Keratinocyte (primary cell): ENCODE measurements around the gene HAAO. TPM values are rescaled to one million over a fixed set of nuclear protein-coding genes. Genes with fewer than 3 reads are reported as not detected.

ENCODE experiments used
- DNase-seq: peaks from one replicate; pipeline ENCODE4 v3.0.0-alpha.2; 2011; ENCODE audit warnings: low read depth, missing footprints, low spot score
- FAIRE-seq: peaks from 2 replicates; lab custom pipeline; 2011; peaks lifted over from hg19 to GRCh38; lab: Jason Lieb, UNC
- H2AFZ ChIP-seq: 2 replicates; pipeline ENCODE4 v1.6.0; 2012; ENCODE audit warnings: low read length, control low read depth, inconsistent platforms; ENCODE audit not compliant: control insufficient read depth
- H3K27ac ChIP-seq: 2 replicates; pipeline ENCODE4 v1.5.1; 2011; ENCODE audit warnings: low read length; ENCODE audit not compliant: control insufficient read depth, insufficient read depth
- H3K27me3 ChIP-seq: 3 replicates; pipeline ENCODE4 v1.6.0; 2011; ENCODE audit warnings: low read length; ENCODE audit not compliant: control insufficient read depth, insufficient read depth; ENCODE audit errors: extremely low read depth
- H3K36me3 ChIP-seq, 2 experiments: 2 replicates in 1 of 2; 3 replicates in 1 of 2; pipeline ENCODE4 v1.5.1; 2011; ENCODE audit warnings: low read length in 2 of 2, mild to moderate bottlenecking in 1 of 2; ENCODE audit not compliant: control insufficient read depth in 2 of 2, insufficient read depth in 2 of 2; ENCODE audit errors: extremely low read depth in 1 of 2
- H3K4me1 ChIP-seq: 3 replicates; pipeline ENCODE4 v1.5.1; 2011; ENCODE audit warnings: low read length; ENCODE audit not compliant: control insufficient read depth, insufficient read depth; ENCODE audit errors: extremely low read depth
- H3K4me2 ChIP-seq: 3 replicates; pipeline ENCODE4 v1.6.0; 2011; ENCODE audit warnings: low read depth, low read length; ENCODE audit not compliant: control insufficient read depth, insufficient read depth; ENCODE audit errors: extremely low read depth
- H3K4me3 ChIP-seq, 3 experiments: fragments of 200-600 bp in 1 of 3; sonication (generic) in 1 of 3; 2 replicates in 2 of 3; 3 replicates in 1 of 3; pipeline ENCODE4 v1.5.1; 2011 to 2016; ENCODE audit warnings: low read length in 3 of 3, mild to moderate bottlenecking in 3 of 3, control low read depth in 2 of 3, inconsistent platforms in 1 of 3, low read depth in 1 of 3, mixed read lengths in 1 of 3, mixed run types in 1 of 3, moderate library complexity in 1 of 3; ENCODE audit not compliant: control insufficient read depth in 2 of 3, insufficient read depth in 2 of 3; ENCODE audit errors: extremely low read depth in 1 of 3
- H3K79me2 ChIP-seq: 2 replicates; pipeline ENCODE4 v1.6.0; 2012; ENCODE audit warnings: low read length; ENCODE audit not compliant: control insufficient read depth, insufficient read depth
- H3K9ac ChIP-seq: 3 replicates; pipeline ENCODE4 v1.6.0; 2011; ENCODE audit warnings: low read length; ENCODE audit not compliant: control insufficient read depth, insufficient read depth; ENCODE audit errors: extremely low read depth
- H3K9me1 ChIP-seq: 3 replicates; pipeline ENCODE4 v1.6.0; 2011; ENCODE audit warnings: low read length; ENCODE audit not compliant: control insufficient read depth, insufficient read depth; ENCODE audit errors: extremely low read depth
- H3K9me3 ChIP-seq: 2 replicates; pipeline ENCODE4 v1.5.1; 2012; ENCODE audit warnings: low read depth, low read length; ENCODE audit not compliant: control insufficient read depth
- H4K20me1 ChIP-seq: 3 replicates; pipeline ENCODE4 v1.6.0; 2011; ENCODE audit warnings: low read length; ENCODE audit not compliant: control insufficient read depth, insufficient read depth; ENCODE audit errors: extremely low read depth
- CTCF ChIP-seq, 3 experiments: IDR thresholded peaks in 1 of 3; conservative IDR thresholded peaks in 1 of 3; optimal IDR thresholded peaks in 1 of 3; 2 replicates in 2 of 3; 3 replicates in 1 of 3; pipeline versions ENCODE3 to v1.5.1; 2011; ENCODE audit warnings: low read length in 3 of 3, mild to moderate bottlenecking in 3 of 3, moderate library complexity in 2 of 3, control low read depth in 1 of 3, inconsistent platforms in 1 of 3; ENCODE audit not compliant: insufficient read depth in 2 of 3; ENCODE audit errors: extremely low read depth in 1 of 3
- EZH2 ChIP-seq: IDR thresholded peaks from one replicate; pipeline ENCODE4 v1.6.1; 2012; ENCODE audit warnings: inconsistent platforms, mild to moderate bottlenecking, low read length, moderate library complexity
- dilution Hi-C: fragments of 300-500 bp; cut with MboI; formaldehyde crosslinking; loops from one replicate; pipeline ENCODE4 v1.7.0; 2020; ENCODE audit warnings: low sequenced_read_pairs; ENCODE audit not compliant: extremely low pct_ligation_motif_present
- polyA plus RNA-seq, 5 experiments: library from polyadenylated mRNA; depleted of rRNA in 3 of 5; stranded (reverse) in 3 of 5; stranded (forward) in 1 of 5; unstranded in 1 of 5; fragments of >200 nt; gene quantifications; 1 replicate in 1 of 5; 2 replicates in 3 of 5; 3 replicates in 1 of 5; pipeline versions ENCODE4 v1.2.1 to v1.2.3, GENCODE V29; 2011 to 2012; ENCODE audit warnings: missing spikeins in 2 of 5, low read depth in 1 of 5, low replicate concordance in 1 of 5

HAAO gene
- polyA plus RNA-seq, 1 donor (not counting 4 experiments of a cell fraction or from before 2014, with no cell fraction given) = 0.08 TPM

GRCh38 chr2:42741140-42741539 lies 51.2 kb downstream of the HAAO start:
- no peaks in the 10 kb centered on the region for H3K9me1 ChIP-seq
- H3K36me3 ChIP-seq = no peaks in the 10 kb centered on the region
- H2AFZ ChIP-seq = no peak overlapping the region
- no peaks in the 10 kb centered on the region for H3K9me3 ChIP-seq
- TF ChIP-seq CTCF (optimal IDR thresholded peaks at IDR 0.05 in 1 of 3, IDR thresholded peaks at IDR 0.05 in 1 of 3, conservative IDR thresholded peaks at IDR 0.05 in 1 of 3; ENCODE audit: extremely low read depth in 1 of 3, insufficient read depth in 2 of 3, low read length in 3 of 3) (no peak), EZH2 (no peak)
- no peaks in the 10 kb centered on the region for H3K27me3 ChIP-seq
- DNase-seq = no peak
- H3K79me2 ChIP-seq = no peaks in the 10 kb centered on the region
- H3K27ac ChIP-seq = no peak overlapping the region
- no peak overlapping the region for H3K4me2 ChIP-seq
- H4K20me1 ChIP-seq = no peaks in the 10 kb centered on the region
- peaks cover 9% of the 10 kb centered on the region for H3K4me1 ChIP-seq
- dilution Hi-C loops = no loop called here
- no peak overlapping the region for H3K4me3 ChIP-seq
- FAIRE-seq = no peak
- no peak overlapping the region for H3K9ac ChIP-seq

GRCh38 chr2:42736598-42737322 lies 55.6 kb downstream of the HAAO start:
- no peak for TF ChIP-seq EZH2
- no peak for TF ChIP-seq CTCF (optimal IDR thresholded peaks at IDR 0.05 in 1 of 3, IDR thresholded peaks at IDR 0.05 in 1 of 3, conservative IDR thresholded peaks at IDR 0.05 in 1 of 3; ENCODE audit: extremely low read depth in 1 of 3, insufficient read depth in 2 of 3, low read length in 3 of 3)
- Histone ChIP-seq H3K4me1 (peaks cover 9% of the 10 kb centered on the region), H3K9ac (no peak overlapping the region), H3K9me3 (no peaks in the 10 kb centered on the region), H3K79me2 (no peaks in the 10 kb centered on the region), H3K27ac (no peak overlapping the region), H3K27me3 (no peaks in the 10 kb centered on the region), H3K4me3 (no peak overlapping the region), H3K9me1 (no peaks in the 10 kb centered on the region), H3K36me3 (no peaks in the 10 kb centered on the region), H2AFZ (no peak overlapping the region), H4K20me1 (no peaks in the 10 kb centered on the region), H3K4me2 (no peak overlapping the region)
- FAIRE-seq = no peak
- dilution Hi-C loops = no loop called here
- DNase-seq = no peak
